Iris pigment epithelial cell (primary cell): ENCODE results near the gene PRKAR1B.

ENCODE experiments used
- DNase-seq: peaks from one replicate; pipeline ENCODE4 v3.0.0-alpha.2; 2011; ENCODE audit warnings: low read depth

PRKAR1B gene

DNA sequence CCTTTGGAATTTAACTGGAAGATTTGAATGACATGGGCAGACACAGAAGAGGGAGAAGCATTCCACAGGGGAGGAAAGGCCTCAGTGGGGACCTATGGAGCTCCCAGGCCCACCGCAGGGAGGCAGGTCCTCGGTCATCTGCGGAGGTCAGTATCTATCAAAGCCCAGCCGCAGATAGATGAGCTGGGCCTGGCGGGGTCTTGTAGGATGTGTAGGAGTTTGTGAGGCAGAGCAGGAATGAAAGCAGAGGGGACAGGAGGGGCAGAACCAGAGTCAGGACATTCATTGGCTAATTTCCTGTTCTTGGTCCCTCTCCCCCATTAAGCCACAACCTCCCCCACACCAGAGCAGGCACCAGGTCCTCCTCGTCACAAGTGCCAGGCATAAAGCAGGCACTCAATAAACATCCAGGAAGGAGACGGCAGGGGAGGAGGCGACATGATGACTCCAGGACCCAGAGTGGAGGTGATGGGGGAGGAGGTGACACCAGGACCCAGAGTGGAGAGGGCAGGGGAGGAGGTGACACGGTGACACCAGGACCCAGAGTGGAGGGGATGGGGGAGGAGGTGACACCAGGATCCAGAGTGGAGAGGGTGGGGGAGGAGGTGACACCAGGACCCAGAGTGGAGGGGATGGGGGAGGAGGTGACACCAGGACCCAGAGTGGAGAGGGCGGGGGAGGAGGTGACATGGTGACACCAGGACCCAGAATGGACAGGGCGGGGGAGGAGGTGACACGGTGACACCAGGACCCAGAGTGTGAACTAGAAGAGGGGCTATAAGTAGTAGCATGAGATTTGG is 123.7 kb downstream of the PRKAR1B start:
- DNase-seq: no peak

DNA sequence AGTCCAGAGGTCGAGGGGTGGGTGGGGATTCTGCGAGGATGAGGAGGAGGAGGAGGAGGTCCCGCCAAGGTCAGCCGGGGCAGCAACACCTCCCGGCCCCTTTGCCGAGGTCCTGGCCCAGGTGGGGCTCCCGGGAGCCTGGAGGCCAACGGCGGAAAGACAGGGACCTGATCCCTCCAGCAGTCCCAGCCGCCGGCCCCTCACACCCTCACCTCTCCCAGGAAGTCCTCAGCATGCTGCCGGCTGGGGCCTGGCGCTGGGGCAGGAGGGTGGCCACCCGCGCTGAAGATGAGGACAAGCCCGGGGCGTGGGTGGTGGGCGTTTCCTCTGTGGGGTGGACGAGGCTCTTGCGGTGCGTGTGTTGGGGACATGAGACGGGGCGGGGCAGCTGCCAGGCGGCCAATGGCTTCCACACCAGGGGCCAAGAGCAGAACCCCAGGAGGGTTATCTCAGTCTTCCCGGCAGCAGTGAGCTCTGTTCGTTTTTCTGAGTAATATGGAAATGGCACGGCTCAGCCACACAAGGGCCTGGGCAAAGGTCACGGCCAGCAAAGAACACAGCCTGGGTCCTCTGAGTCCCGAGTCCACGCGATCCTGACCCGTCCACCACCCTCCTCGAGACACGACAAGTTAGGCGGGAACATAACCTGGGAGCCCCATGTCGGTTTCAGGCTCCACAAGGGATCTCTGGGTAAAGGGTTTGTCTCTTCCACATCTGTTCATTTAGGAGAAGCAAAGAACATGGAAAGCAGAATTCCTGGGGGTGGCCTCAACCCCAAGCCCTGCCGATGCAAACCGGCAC is 124.5 kb downstream of the PRKAR1B start:
- DNase-seq: no peak

DNA sequence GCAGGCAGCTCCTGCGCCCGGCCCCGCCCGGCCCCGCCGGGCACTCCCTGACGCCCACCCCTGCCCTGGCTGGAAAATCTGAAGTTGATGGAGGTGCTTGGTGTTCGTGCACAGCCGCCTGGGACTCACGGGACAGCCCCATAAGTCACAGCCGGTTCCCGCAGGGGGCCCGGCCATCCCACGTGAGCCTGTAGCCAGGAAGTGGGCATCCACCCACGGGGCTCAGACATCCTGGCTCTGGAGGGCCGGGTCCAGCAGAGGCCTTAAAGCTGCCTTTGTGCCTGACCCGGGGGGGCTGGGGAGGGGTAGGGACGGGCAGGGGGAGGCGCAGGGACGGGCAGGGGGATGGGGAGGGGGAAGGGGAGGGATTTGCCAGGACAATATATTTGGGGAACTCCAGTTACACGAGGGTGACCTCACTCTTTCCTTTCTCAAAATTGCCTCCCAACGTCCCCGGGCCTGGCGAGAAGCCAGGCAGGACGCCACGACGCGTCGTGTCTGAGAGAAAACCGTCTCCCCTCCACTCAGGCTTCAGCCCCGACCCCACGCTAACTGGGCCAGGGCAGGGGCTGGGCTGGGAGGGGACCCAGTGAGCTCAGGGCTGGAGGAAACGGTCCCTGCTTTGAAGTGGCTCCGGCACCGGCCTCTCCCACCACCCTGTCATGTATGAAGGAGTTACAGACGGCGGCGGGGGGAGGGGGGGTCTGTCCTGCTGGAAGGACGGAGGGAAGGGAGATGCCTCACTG is 125.3 kb downstream of the PRKAR1B start:
- peak; percentile 30 for DNase-seq

DNA sequence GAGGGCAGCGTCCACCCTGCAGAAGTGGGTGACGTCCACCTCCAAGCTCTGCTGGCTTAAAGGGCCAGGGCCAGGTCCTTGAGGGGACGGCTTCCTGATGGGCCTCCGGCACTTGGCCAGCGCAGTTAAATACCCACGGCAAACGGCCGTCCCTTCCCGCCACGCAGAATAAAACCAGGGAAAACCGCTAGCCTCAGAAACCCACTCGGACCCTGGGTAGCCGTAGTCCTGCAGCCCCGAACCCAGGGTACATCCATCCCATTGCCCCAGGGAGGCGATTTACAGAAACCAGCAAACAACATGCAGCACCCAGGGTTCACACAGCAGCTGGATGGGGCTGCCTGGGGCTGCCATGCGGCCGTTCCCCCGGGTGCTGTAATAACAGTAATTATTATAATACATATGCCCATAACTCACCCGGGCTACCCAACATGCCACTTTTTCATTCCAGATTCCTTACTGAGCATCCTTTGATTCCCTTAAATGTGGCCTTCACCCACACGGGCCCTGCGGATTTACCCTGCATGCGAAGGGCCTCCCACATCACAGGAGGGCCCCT is 126.0 kb downstream of the PRKAR1B start:
- no peak for DNase-seq

DNA sequence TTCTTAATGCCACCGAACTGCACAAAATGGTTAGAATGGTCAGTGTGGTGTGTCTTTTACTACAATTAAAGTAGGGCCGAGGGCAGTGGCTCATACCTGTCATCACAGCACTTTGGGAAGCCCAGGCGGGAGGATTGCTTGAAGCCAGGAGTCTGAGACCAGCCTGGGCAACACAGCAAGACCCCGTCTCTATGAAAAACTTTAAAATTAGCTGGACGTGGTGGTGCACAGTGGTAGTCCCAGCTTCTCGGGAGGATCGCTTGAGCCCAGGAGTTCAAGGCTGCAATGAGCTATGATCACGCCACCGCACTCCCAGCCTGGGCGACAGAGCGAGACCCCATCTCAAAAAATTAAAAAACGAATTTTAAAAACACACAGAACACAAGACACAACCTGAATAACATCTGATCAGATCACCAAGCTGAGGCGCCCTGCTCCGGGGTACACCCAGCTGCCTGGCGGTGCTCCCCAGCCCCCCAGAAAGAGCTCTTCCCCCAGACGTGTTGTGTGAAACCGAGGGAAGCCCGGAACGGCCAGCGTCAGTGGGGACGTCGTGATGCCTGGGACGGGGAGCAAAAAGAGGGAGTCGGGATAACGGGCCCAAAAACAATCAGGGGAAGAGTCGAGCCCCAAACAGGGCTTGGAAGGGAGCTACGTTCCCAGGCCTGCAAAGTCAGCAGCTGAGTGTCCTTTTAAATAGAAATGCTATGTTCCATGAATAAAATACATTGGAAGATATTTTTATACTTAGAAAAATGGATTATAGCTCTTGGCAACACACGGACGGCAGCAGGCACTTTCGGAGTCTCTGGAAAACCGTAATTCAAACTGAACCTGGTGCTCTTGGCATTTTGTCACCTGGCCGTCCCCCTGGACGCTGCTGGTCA is 126.7 kb downstream of the PRKAR1B start:
- no peak for DNase-seq

DNA sequence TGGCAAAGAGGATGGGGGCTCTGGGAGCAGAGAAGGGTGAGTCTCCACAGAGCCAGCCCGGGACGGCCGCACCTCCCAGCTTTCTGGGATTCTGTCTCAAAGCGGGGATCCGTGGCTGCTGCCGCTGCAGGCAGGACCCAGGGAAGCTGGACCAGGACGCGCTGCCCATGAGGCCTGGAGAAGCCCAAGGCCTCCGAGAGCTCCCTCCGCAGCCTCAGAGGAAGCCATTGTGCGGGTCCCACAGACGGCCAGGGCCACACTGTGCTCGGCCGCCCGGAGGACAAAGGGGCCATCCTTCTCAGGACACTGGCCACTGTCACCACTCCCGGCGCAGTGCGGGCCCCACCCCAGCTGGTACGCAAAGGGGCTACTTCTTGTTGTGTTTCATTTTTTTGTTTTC is 128.2 kb downstream of the PRKAR1B start:
- DNase-seq: no peak

DNA sequence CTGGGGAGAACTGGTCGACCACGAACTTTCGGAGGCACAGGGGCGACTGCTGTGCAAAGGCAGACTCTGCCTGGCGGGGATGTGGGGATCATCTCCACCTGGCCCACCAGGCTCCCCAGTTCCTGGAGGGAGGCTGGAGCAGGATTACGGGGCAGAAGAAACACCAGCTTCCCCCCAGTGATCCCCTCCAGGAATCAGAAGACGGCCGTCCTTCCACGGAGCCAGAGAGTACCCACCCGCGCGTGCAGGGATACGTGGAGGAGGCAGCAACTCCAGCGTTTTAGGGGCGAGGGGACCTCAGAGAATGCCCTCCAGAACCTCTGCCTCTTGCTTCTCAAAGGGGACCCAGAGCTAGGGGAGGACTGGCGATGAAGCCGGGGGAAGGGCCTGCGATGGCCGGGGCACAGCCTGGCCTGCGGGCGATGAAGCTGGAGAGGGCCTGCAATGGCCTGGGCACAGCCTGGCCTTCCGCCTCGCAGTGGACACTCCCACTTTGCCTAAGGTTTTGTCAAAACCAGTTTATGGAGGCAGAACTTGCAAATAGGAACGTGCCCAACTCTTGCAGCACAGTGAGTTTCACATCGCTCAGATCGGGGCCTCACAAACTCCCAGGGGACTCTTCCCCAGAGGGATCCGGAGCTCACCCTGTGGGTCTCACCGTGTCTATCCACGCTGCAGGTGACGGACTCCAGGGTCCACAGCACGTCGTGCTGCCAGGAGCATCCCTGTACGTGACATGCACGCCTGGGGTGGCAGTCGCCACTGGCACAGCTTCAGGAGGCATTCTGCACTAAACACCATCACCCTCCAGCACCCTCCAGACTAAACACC is 129.5 kb downstream of the PRKAR1B start:
- DNase-seq: no peak

DNA sequence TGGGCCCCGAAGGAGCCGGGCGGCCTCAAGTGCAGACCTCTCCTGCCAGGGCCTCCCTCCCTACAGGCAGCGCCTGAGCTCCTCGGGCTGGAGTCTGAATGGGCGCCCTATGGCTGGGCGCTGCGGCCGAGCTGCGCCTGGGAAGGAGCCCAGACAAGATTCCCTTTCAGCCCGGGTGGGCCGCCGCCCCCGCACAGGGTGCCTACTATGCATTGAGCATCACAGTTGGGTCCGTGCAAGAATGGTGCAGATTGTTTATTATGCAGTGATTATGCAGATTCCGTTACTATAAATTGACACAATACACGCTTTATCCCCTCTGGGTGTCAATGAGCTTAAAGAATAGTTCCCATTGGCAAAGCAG is 130.3 kb downstream of the PRKAR1B start:
- DNase-seq: no peak

DNA sequence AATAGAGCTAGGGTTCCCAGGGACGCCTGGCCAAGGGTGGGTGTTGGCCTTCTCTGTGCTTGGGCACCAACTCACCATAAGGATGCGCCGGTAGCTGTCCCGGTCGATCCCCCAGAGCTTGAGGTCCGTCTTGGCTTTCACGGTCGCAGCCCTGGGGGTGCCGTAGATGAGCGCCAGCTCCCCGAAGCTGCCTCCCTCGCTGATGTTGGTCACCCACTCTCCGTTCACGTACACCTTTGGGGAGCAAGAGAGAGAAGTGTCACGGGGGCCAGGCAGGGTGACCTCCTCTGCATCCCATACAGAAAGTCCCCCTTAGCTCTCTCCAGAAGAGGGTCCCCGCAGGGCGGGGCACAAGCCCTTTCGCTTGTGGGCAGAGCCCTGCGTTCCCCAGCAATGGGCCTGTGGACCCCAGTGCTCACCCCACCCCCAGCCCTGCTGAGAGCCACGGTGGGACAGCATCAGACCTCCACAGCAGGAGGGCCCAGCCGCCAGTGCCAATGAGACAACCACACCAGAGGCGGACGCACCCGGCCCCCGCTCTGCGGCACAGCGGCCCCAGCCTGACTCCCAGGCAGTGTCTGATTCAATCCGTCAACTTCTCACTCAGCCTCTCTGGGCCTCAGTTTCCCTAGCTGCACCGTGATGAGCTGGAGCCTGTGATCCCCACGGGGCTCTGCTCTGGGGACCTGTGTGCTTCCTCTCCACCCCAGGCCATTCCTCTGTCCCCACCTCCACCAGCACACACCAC is 130.8 kb downstream of the PRKAR1B start:
- DNase-seq: no peak

DNA sequence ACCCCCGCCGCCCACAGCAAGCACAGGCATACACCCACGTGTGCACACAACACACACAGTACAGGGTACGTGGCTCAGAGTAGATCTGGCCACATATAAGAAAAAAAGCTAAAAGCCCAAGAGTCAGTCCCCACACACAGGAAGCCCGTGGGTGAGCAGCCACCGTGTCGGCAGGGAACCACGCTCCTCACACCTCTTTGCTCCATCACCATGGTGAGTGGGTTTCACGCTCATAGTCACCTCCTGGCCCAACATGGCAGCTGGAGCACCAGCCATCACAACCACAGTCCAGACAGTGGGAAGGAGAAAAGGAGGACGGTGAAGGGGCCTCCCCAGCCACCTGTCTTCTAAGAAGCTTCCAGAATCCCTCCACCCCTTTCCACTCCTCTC is 131.5 kb downstream of the PRKAR1B start:
- no peak for DNase-seq

DNA sequence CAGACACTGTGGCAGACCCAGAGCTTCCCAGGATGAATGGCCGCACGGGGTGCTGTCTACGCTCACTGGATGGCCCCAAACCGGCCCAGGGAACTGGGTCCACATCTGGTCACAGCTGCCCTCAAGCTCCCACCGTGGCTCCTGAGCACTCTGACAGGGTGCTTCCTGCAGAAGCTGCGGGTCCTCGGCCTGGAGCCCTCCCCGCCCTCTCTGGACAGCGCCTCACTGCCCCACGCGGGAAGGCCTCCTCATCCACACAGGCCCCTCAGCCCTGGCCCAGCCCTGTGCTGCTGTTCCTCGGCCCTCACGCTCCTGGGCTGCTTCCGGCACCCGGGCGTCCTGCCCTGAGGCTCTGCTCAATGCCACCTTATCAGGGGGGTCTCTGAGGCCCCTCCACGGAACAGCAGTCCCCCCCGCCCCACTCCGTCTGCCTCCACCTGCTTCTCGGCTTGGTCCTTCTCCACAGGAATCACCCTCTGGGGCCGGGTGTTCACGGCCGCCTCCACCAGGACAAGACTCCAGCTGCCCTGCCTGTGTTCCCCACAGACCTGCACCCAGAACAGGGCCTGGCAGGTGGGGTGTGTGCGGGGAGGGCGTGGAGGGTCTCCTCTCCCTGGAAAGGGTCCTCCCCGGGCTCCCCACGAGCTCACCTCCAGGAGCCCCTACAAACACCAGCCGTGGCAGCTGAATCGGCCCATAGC is 132.0 kb downstream of the PRKAR1B start:
- DNase-seq: no peak

DNA sequence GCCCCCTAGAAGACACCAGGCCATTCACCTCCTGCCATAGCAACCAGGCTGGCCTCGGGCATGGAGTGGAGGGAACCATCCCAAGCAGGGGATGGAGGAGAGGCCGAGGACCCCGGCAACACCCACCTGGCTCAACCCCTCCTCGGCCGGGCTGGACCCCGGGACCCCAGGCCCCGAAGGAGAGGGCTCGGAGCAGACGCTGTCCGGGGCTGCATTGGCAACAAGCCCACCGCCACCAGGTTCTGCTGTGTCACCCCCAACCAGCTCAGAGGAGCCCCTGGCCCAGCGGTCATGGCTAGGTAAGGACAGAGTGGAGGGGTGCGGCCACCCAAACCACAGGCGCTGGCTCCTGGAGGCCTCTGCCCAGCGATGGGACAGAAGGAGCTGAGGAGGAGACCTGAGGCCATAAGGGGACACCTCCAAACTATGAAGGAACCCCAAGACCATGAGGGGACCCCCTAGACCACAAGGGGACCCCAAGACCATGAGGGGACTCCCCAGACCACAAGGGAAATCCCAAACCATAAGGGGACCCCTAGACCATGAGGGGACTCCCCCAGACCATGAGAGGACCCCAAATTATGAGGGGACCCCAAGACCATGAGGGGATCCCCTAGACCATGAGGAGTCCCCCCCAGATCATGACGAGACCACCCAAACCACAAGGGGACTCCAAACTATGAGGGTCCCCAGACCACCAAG is 132.7 kb downstream of the PRKAR1B start:
- no peak for DNase-seq

DNA sequence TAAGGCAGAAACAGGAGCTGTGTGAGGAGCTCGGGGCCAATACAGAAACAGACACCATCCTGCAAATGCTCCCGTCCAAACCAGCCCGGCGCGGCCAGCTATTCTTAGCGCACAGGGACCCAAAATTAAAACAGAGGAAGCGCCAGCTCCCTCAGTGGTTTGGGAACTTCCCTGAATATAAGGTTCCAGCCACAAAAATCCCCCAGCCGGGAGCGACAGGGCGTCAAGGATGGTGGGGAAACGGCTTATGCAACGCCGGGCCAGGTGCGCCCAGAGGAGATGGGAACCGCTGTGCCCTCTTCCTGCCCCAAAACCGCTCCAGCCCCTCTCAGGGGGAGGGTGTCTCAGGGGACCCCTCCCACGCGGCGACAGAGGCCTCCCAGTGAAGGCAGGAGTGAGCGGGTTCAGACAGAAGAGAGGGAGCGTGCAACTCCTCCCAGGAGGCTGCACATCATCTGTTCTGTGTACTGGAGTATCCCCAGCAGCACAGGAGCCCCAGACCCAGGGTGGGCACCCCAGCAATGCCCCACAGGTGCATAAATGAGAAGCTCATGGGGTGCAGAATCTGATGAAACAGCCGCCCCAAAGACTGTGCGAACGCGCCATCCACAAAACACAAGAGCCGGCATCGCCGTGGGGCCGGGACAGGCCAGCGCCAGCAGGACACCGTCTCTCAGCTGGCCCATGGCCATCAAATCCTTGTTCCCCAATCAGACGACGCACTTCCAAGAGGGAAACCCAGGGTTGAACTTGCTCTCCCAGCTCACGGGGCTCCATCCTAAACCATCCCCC is 133.6 kb downstream of the PRKAR1B start:
- DNase-seq: no peak

DNA sequence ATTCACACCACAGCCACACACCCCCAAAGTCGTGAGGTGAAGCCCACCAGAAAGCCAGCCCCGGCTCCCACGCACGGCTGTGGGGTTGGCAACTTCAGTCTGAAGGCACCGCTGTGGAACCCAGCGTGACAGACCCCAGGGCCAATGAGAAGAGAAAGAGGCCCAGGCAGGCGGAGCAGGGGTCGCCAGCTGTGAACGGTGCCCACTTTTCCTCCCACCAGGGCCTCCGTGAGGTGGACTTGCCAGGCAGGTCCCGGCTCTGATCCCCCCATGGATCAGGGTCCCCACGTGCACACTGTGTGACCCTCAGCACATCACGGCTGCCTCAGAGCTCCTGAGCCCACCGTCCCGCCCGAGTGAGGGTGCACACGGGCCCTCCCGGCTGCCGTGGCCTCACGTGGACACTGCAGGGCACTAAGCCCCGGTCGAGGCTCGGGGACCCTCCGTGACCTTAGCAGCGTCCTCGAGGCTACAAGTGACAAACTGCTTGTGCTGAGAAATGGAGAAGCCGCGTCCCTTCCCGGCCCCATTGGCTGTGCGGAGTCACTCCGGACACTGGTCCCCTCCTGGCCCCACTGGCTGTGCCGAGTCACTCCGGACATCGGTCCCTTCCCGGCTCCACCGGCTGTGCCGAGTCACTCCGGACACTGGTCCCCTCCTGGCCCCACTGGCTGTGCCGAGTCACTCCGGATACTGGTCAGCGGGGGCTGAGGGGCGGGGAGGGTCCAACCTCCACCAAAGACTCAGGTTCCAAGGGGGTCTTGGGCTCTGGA is 135.0 kb downstream of the PRKAR1B start:
- DNase-seq: no peak

DNA sequence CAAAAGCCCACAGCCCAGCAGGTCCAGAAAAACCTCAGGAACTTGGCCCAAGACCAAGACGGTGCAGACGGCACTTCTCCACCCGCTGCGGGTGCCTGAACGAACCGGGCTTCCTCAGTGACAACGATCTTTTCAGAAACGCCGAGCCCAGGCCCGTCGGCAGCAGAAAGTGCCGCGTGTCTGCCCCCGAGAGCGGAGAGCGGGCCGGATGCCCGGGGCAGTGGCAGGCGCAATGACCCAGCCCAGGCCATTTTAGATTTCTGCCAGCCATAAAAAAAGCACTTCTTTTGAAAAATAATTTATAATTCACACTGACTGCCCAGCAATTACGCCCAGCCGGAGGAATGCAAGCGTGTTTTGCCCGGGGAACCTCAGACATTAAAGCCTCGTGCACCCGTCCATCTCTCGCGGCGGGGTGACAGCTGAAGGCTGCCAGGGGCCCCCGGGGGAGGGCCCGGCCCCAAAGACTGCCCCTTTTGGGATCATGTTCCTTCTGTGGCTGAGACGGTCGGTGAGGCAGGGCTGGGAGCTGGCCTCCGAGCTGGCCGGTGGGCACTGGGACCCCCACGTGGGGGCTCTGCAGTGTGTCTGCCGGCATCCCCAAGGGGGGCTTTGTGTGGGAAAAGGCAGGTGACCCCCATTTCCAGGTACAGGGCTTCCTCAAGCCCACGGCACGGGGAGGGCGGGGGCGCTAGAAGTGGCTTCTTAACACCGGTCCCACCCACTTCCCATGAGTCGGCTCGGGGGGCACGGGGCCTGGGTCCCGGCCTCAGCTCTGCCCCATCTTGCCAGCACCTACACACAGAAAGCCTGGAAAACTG is 136.1 kb downstream of the PRKAR1B start:
- DNase-seq: no peak
